Measurements from ENCODE around the gene KLHL40.
"Not testable (repeated sequence)": the region's sequence is repeated elsewhere in the genome, so short reads cannot be mapped to it uniquely, and the experiment has no call there.

KLHL40 gene

GRCh38 chr3:42717306-42717705 is 32.0 kb downstream of the KLHL40 start:
- ChIA-PET POLR2A (no interaction called here), CTCF (interaction anchor here (1.1 kb wide), 1 partner anchor 25 kb away, joined by 3 read pairs; no protein-coding TSS in a partner anchor)
- DNase-seq (ENCODE audit: extremely low spot score), result no peak
- TF ChIP-seq CTCF (IDR thresholded peaks at IDR 0.05; ENCODE audit: control extremely low read depth, extremely low read depth, low read depth, missing control alignments), result no peak

- no peak for TF ChIP-seq CTCF (IDR thresholded peaks at IDR 0.05; ENCODE audit: control extremely low read depth, extremely low read depth, low read depth, missing control alignments)
- POLR2A ChIA-PET, result no interaction called here
These were observed 33.0 kb downstream of the KLHL40 start for GRCh38 chr3:42718338-42718737.

GRCh38 chr3:42719002-42719401 is 33.7 kb downstream of the KLHL40 start:
- no peak for DNase-seq (ENCODE audit: extremely low spot score)
- POLR2A ChIA-PET, result no interaction called here
- no peak for TF ChIP-seq CTCF (IDR thresholded peaks at IDR 0.05; ENCODE audit: control extremely low read depth, extremely low read depth, low read depth, missing control alignments)
- CTCF ChIA-PET, result no interaction called here

More at GRCh38 chr3:42718338-42718737, 33.0 kb downstream of the KLHL40 start:
- CTCF ChIA-PET, result no interaction called here
- DNase-seq (ENCODE audit: extremely low spot score), result no peak

DNA sequence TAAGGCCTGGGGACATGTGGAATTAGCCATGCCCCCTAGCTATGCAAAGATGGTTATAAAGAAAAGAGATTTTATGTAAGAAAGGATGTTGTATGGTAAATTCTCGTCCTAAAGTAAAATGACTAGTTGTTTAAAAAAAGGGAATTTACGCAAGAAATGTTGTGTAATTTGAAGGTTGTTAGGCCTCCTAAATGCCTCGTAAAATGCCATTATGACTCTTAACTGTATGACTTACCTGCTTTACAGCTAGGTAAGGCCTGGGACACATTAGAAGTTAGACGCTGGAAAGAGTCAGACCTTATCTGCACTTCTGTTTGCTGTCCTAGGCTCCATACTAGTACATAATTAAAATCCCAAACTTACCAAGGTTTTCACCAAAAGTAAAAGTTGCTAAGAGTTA is 34.8 kb downstream of the KLHL40 start:
- no peak for DNase-seq (ENCODE audit: extremely low spot score)
- ChIA-PET POLR2A (no interaction called here), CTCF (no interaction called here)
- TF ChIP-seq CTCF (IDR thresholded peaks at IDR 0.05; ENCODE audit: control extremely low read depth, extremely low read depth, low read depth, missing control alignments), result no peak

GRCh38 chr3:42721690-42722089 is 36.4 kb downstream of the KLHL40 start:
- TF ChIP-seq CTCF (IDR thresholded peaks at IDR 0.05; ENCODE audit: control extremely low read depth, extremely low read depth, low read depth, missing control alignments), result no peak
- ChIA-PET CTCF (interaction anchor here (0.9 to 1.5 kb wide), 2 partner anchors 11 to 30 kb away, joined by 3 to 4 read pairs; no protein-coding TSS in a partner anchor), POLR2A (no interaction called here)
- DNase-seq (ENCODE audit: extremely low spot score), result no peak

DNA sequence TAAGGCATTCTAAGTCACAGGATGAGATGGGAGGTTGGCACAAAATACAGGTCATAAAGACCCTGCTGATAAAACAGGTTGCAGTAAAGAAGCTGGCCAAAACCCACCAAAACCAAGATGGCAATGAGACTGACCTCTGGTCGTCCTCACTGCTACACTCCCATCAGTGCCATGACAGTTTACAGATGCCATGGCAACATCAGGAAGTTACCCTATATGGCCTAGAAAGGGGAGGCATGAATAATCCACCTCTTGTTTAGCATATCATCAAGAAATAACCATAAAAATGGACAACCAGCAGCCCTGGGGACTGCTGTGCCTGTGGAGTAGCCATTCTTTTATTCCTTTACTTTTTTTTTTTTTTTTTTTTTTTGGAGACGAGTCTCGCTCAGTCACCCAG is 37.1 kb downstream of the KLHL40 start:
- CTCF ChIA-PET, result interaction anchor here (1.5 kb wide), 1 partner anchor 29 kb away, joined by 4 read pairs; no protein-coding TSS in a partner anchor
- POLR2A ChIA-PET; DNase-seq (ENCODE audit: extremely low spot score): not testable (repeated sequence)

DNA sequence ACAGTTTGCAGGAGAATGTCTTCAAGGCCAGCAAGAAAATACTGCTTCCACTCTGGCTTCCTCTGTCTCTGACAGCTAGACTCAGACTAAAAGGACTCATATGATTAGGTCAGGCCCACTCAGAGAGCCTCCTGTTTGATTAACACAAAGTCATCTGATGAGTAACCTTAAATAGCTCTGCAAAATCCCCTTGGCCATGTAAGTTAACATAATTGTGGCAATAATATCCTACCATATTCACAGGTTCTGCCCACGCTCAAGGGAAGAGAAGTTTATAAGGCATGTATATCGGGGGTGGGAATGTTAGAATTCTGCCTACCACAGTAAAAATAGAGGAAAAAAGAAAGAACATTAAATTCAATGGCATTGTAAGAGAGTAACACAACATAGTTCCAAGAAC is 37.9 kb downstream of the KLHL40 start:
- POLR2A ChIA-PET, result no interaction called here

More for the DNA sequence above, 37.9 kb downstream of the KLHL40 start:
- CTCF ChIA-PET, result interaction anchor here (0.9 to 1.5 kb wide), 3 partner anchors 10 to 29 kb away, joined by 4 read pairs; no protein-coding TSS in a partner anchor
- TF ChIP-seq CTCF (IDR thresholded peaks at IDR 0.05; ENCODE audit: control extremely low read depth, extremely low read depth, low read depth, missing control alignments), result no peak
- DNase-seq (ENCODE audit: extremely low spot score), result no peak
